WTC11 (cell line): ENCODE data around the gene LDLRAD2. TPM values are rescaled to one million over a fixed set of nuclear protein-coding genes. Genes with fewer than 3 reads are reported as not detected.

Source experiments
- ATAC-seq: fragments of 200-7000 bp; cut with Tn5 transposase; 2 replicates; pipeline ENCODE4 v1.10.0; 2021; ENCODE audit warnings: mild to moderate bottlenecking, moderate library complexity
- CTCF ChIA-PET: fragments of 300-600 bp; sonication (Branson Sonifier 250); formaldehyde crosslinking; loops from one replicate; lab custom pipeline; 2021; ENCODE audit warnings: antibody characterized with exemption; lab: Charles Lee
- POLR2A ChIA-PET: fragments of 350-600 bp; sonication (Branson Sonifier 250); formaldehyde crosslinking; loops from one replicate; lab custom pipeline; 2021; ENCODE audit warnings: antibody characterized with exemption; lab: Charles Lee
- DNase-seq: peaks from one replicate; pipeline ENCODE4 v3.0.0; 2021; ENCODE audit warnings: low spot score
- H3K27ac Mint-ChIP-seq: 2 replicates; pipeline ENCODE4 v1.8.0; 2021; ENCODE audit warnings: mixed read lengths
- H3K27me3 Mint-ChIP-seq: 2 replicates; pipeline ENCODE4 v1.8.0; 2021; ENCODE audit warnings: low read depth, mild to moderate bottlenecking, moderate library complexity, mixed read lengths
- H3K36me3 Mint-ChIP-seq: 2 replicates; pipeline ENCODE4 v1.8.0; 2021; ENCODE audit warnings: mixed read lengths
- H3K4me1 Mint-ChIP-seq: 2 replicates; pipeline ENCODE4 v1.8.0; 2022; ENCODE audit warnings: mixed read lengths
- H3K4me3 Mint-ChIP-seq: 2 replicates; pipeline ENCODE4 v1.8.0; 2021; ENCODE audit warnings: mild to moderate bottlenecking, moderate library complexity, mixed read lengths
- H3K9me3 Mint-ChIP-seq: 2 replicates; pipeline ENCODE4 v1.8.0; 2021; ENCODE audit warnings: mixed read lengths
- E2F4 ChIP-seq: sonication (generic); formaldehyde crosslinking; IDR thresholded peaks from 2 replicates; pipeline ENCODE4 v1.8.1; 2022; ENCODE audit warnings: low read depth, mild to moderate bottlenecking, moderate library complexity, missing genetic modification reagents, borderline replicate concordance
- ESRRA ChIP-seq: sonication (generic); formaldehyde crosslinking; IDR thresholded peaks from 2 replicates; pipeline ENCODE4 v1.8.1; 2022; ENCODE audit warnings: mild to moderate bottlenecking, missing genetic modification reagents, borderline replicate concordance
- IRF1 ChIP-seq: sonication (generic); formaldehyde crosslinking; IDR thresholded peaks from 2 replicates; pipeline ENCODE4 v1.8.0; 2023; ENCODE audit warnings: missing genetic modification reagents
- MLX ChIP-seq: sonication (generic); formaldehyde crosslinking; IDR thresholded peaks from 2 replicates; pipeline ENCODE4 v1.8.1; 2023; ENCODE audit warnings: mild to moderate bottlenecking, missing genetic modification reagents, moderate library complexity
- NFATC4 ChIP-seq: fragments of 250-450 bp; sonication (Bioruptor Pico); IDR thresholded peaks from 2 replicates; pipeline ENCODE4 v1.9.0; 2021; ENCODE audit warnings: mild to moderate bottlenecking
- NFYB ChIP-seq: sonication (generic); formaldehyde crosslinking; conservative IDR thresholded peaks from 2 replicates; pipeline ENCODE4 v1.8.0; 2022; ENCODE audit warnings: low read depth, missing genetic modification reagents
- NR1H2 ChIP-seq: sonication (generic); formaldehyde crosslinking; IDR thresholded peaks from 2 replicates; pipeline ENCODE4 v1.9.0; 2021; ENCODE audit warnings: mild to moderate bottlenecking, moderate library complexity, missing genetic modification reagents
- PRRX2 ChIP-seq: fragments of 250-450 bp; sonication (Bioruptor Pico); IDR thresholded peaks from 2 replicates; pipeline ENCODE4 v1.8.0; 2021; ENCODE audit warnings: mild to moderate bottlenecking
- SOX15 ChIP-seq: fragments of 250-450 bp; sonication (Bioruptor Pico); IDR thresholded peaks from 2 replicates; pipeline ENCODE4 v1.9.0; 2021; ENCODE audit warnings: mild to moderate bottlenecking
- SP1 ChIP-seq: sonication (generic); formaldehyde crosslinking; conservative IDR thresholded peaks from 2 replicates; pipeline ENCODE4 v1.8.1; 2022; ENCODE audit warnings: missing genetic modification reagents
- ZBTB43 ChIP-seq: sonication (generic); formaldehyde crosslinking; IDR thresholded peaks from 2 replicates; pipeline ENCODE4 v1.8.1; 2023; ENCODE audit warnings: mild to moderate bottlenecking, missing genetic modification reagents
- ZNF219 ChIP-seq: sonication (generic); formaldehyde crosslinking; IDR thresholded peaks from 2 replicates; pipeline ENCODE4 v1.8.0; 2023; ENCODE audit warnings: missing genetic modification reagents, mild to moderate bottlenecking, borderline replicate concordance
- ZNF263 ChIP-seq: sonication (generic); formaldehyde crosslinking; IDR thresholded peaks from 2 replicates; pipeline ENCODE4 v1.8.1; 2022; ENCODE audit warnings: low read depth, mild to moderate bottlenecking, moderate library complexity, missing genetic modification reagents
- ZNF671 ChIP-seq: fragments of 250-450 bp; sonication (Bioruptor Pico); IDR thresholded peaks from 2 replicates; pipeline ENCODE4 v1.8.0; 2021; ENCODE audit warnings: mild to moderate bottlenecking
- total RNA-seq: library from RNA; stranded (reverse); gene quantifications from 3 replicates; pipeline ENCODE4 v1.2.3, GENCODE V29; 2021
- TF ChIP-seq, protein P1 (sequence below): fragments of 250-450 bp; sonication (Bioruptor Pico); conservative IDR thresholded peaks from 2 replicates; pipeline ENCODE4 v1.9.0; 2021; ENCODE audit warnings: mild to moderate bottlenecking

The LDLRAD2 gene
- total RNA-seq, 1 experiment from 2014 or later = 0.63 TPM

DNA sequence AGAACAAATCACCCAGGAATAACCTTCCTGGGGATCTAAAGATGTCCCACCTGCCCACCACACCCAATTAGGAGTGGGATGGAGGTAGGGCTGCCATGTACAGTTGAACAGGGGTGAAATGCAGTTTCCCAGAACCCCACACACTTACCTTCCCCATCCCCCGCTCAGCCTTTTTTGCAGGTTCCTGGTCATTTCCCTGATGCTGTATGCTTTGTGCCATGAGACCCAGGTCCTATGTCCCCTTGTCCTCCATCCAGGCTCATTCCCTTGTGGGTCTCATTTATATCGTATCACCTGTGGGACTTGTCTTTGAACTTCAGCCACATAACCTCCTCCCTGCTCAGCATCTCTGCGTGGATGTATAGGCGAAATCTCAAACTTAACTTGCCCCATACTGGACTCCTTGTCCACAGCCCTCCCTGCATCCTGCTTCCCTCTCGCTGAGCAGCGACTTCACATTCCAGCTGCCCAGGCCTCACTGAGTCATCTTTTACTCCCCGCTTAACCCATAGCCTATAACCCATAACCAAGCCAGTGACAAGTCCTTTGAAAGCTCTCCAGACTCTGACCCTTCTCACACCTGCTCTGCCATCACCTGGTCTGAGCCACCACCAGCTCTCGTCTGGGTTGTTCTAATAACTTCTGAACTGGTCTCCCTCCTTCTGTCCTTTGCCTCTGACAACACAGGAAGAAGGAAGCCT, 4.7 kb downstream of the LDLRAD2 start:
- CTCF ChIA-PET = no interaction called here
- no peak for TF ChIP-seq ZNF263
- TF ChIP-seq, protein P1, sequence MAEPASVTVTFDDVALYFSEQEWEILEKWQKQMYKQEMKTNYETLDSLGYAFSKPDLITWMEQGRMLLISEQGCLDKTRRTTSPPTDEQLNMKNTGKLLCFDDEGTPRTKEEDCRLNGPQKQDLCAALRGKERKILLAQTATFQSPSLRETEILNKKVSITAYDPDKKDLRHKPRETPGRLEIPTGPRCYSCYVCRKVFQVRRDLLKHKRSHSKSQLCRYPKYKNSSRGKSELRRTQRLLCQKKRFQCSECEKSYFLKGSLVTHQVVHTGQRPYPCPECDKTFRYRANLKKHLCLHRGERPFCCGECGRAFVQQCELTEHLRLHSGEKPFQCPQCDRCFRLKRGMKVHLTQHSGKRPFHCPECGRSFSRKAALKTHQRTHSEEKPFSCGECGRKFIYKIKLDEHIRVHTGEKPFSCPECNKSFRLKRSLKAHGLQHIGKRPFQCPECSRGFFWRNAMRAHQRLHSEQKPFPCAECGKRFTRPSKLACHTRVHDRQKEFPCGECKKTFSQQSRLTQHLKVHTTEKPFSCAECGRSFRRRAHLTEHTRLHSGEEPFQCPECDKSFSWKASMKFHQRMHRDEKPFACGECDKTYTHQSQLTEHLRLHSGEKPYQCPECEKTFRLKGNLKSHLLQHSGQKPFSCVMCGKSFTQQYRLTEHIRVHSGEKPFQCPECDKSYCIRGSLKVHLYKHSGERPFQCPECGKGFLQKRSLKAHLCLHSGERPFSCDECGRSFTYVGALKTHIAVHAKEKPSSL (CRISPR knock-in tag) = no peak
- no peak for TF ChIP-seq E2F4 (CRISPR knock-in tag)
- no peak for TF ChIP-seq MLX (CRISPR knock-in tag)
- TF ChIP-seq ZNF671 (CRISPR knock-in tag) = no peak
- TF ChIP-seq PRRX2 (CRISPR knock-in tag) = no peak
- TF ChIP-seq ZBTB43 (CRISPR knock-in tag) = no peak
- TF ChIP-seq SOX15 (CRISPR knock-in tag) = no peak
- no peak for TF ChIP-seq NR1H2 (CRISPR knock-in tag)
- TF ChIP-seq NFATC4 (CRISPR knock-in tag) = no peak
- TF ChIP-seq IRF1 (CRISPR knock-in tag) = no peak
- no peak for TF ChIP-seq NFYB
- H3K9me3 Mint-ChIP-seq = no peaks in the 10 kb centered on the region
- peaks cover 8% of the 10 kb centered on the region for H3K4me1 Mint-ChIP-seq
- POLR2A ChIA-PET = interaction anchor here (0.6 kb wide), 1 partner anchor 21 kb away, joined by 5 read pairs; no protein-coding TSS in a partner anchor
- H3K27ac Mint-ChIP-seq = no peak overlapping the region
- H3K27me3 Mint-ChIP-seq = peaks cover 17% of the 10 kb centered on the region
- H3K36me3 Mint-ChIP-seq = no peaks in the 10 kb centered on the region
- DNase-seq (no peak), ATAC-seq (no peak)
- no peak overlapping the region for H3K4me3 Mint-ChIP-seq

GRCh38 chr1:21818656-21819055, 6.6 kb downstream of the LDLRAD2 start:
- ChIA-PET CTCF (no interaction called here), POLR2A (no interaction called here)
- Mint-ChIP-seq H3K4me1 (peaks cover 8% of the 10 kb centered on the region), H3K27me3 (peaks cover 6% of the 10 kb centered on the region; the same call in 1 of the 2 replicates), H3K4me3 (no peak overlapping the region), H3K9me3 (no peaks in the 10 kb centered on the region), H3K27ac (no peak overlapping the region; the same call in 1 of the 2 replicates), H3K36me3 (no peaks in the 10 kb centered on the region)
- DNase-seq (peak; percentile 68), ATAC-seq (peak; percentile 23)
- TF ChIP-seq ZNF219 (CRISPR knock-in tag) = no peak
- 0 out of 2 replicates have a peak, but pooled peaks have one; percentile 14 for TF ChIP-seq SP1 (CRISPR knock-in tag)

DNA sequence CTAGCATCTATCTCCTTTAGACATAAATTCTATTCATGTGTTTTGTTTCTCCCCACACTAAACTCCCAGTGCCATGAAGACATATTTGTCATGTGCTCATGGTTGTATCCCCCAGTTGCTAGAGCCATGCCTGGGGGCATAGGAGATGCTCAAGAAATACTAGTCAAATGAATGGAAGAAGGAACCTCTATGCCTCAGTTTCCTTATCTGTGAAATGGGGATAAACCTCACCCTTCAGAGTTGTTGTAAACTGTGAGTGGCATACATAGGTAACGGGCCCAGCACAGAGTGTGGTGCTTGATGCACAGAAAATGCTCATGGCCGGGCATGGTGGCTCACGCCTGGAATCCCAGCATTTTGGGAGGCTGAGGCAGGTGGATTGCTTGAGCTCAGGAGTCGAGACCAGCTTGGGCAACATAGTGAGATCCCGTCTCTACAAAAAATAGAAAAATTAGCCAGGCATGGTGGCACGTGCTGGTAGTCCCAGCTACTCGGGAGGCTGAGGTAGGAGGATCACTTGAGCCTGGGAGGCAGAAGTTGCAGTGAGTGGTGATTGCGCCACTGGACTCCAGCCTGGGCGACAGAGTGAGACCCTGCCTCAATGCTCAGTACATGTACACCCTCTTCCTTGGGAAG, 8.7 kb downstream of the LDLRAD2 start:
- Mint-ChIP-seq H3K27ac (no peak overlapping the region), H3K27me3 (no peaks in the 10 kb centered on the region), H3K9me3 (no peaks in the 10 kb centered on the region), H3K4me3 (no peak overlapping the region), H3K4me1 (peaks cover 4% of the 10 kb centered on the region), H3K36me3 (peaks cover 3% of the 10 kb centered on the region; the same call in 1 of the 2 replicates)
- ChIA-PET POLR2A (no interaction called here), CTCF (interaction anchor here (0.7 to 1.0 kb wide), 2 partner anchors 203 to 1211 kb away, joined by 4 to 5 read pairs; no protein-coding TSS in a partner anchor)
- ATAC-seq (no peak), DNase-seq (no peak)
- no peak for TF ChIP-seq ESRRA (CRISPR knock-in tag)
